Stimulated activated effector memory CD8-positive, alpha-beta T cell treated with anti-CD3 and anti-CD28 coated beads, Interleukin-12 subunit alpha, Interleukin-12 subunit beta, amount 100 ng/mL, for 72 hours (primary cell): ENCODE data around the gene CAMK2D.

Source experiments
- ATAC-seq: fragments of 150-1000 bp; cut with Tn5 transposase; 2 replicates; pipeline ENCODE4 v1.10.0; 2021
- DNase-seq, 2 donors: peaks; one replicate each; pipeline ENCODE4 v3.0.0; 2021 to 2022; ENCODE audit warnings: low spot score in 2 of 2
- H3K27ac Mint-ChIP-seq: one replicate; pipeline ENCODE4 v1.8.0; 2022; ENCODE audit warnings: mild to moderate bottlenecking, mixed read lengths
- H3K36me3 Mint-ChIP-seq: one replicate; pipeline ENCODE4 v1.8.0; 2022; ENCODE audit warnings: mild to moderate bottlenecking, mixed read lengths
- H3K4me1 Mint-ChIP-seq: one replicate; pipeline ENCODE4 v1.8.0; 2022; ENCODE audit warnings: mixed read lengths
- H3K4me3 Mint-ChIP-seq: one replicate; pipeline ENCODE4 v1.8.0; 2022; ENCODE audit warnings: mild to moderate bottlenecking, mixed read lengths
- H3K9me3 Mint-ChIP-seq: one replicate; pipeline ENCODE4 v1.8.0; 2022; ENCODE audit warnings: mixed read lengths

CAMK2D gene

GRCh38 chr4:113435893-113436292, 325.6 kb downstream of the CAMK2D start:
- Mint-ChIP-seq H3K4me1 (peaks cover 12% of the 10 kb centered on the region), H3K27ac (no peak overlapping the region), H3K4me3 (no peak overlapping the region), H3K9me3 (no peaks in the 10 kb centered on the region), H3K36me3 (no peaks in the 10 kb centered on the region)
- no peak for DNase-seq
- no peak for ATAC-seq

GRCh38 chr4:113434247-113434587, 327.3 kb downstream of the CAMK2D start:
- DNase-seq (no peak), ATAC-seq (no peak)
- Mint-ChIP-seq H3K36me3 (no peaks in the 10 kb centered on the region), H3K4me3 (no peak overlapping the region), H3K9me3 (no peaks in the 10 kb centered on the region), H3K27ac (no peak overlapping the region), H3K4me1 (peaks cover 12% of the 10 kb centered on the region)

GRCh38 chr4:113433536-113434246, 327.8 kb downstream of the CAMK2D start:
- Mint-ChIP-seq H3K9me3 (no peaks in the 10 kb centered on the region), H3K4me3 (no peak overlapping the region), H3K4me1 (peaks cover 12% of the 10 kb centered on the region), H3K36me3 (no peaks in the 10 kb centered on the region), H3K27ac (no peak overlapping the region)
- no peak for ATAC-seq
- DNase-seq: no peak

GRCh38 chr4:113433116-113433515, 328.4 kb downstream of the CAMK2D start:
- no peak overlapping the region for H3K4me3 Mint-ChIP-seq
- H3K27ac Mint-ChIP-seq: no peak overlapping the region
- no peaks in the 10 kb centered on the region for H3K9me3 Mint-ChIP-seq
- DNase-seq (no peak), ATAC-seq (no peak)
- peaks cover 12% of the 10 kb centered on the region for H3K4me1 Mint-ChIP-seq
- H3K36me3 Mint-ChIP-seq: no peaks in the 10 kb centered on the region

- DNase-seq (no peak), ATAC-seq (no peak)
- H3K27ac Mint-ChIP-seq: no peak overlapping the region
- H3K4me1 Mint-ChIP-seq: no peaks in the 10 kb centered on the region
- H3K36me3 Mint-ChIP-seq: no peaks in the 10 kb centered on the region
- no peak overlapping the region for H3K4me3 Mint-ChIP-seq
- peaks cover 18% of the 10 kb centered on the region for H3K9me3 Mint-ChIP-seq
These were observed 337.9 kb downstream of the CAMK2D start for GRCh38 chr4:113423631-113424030.

- ATAC-seq: no peak
- Mint-ChIP-seq H3K4me1 (no peaks in the 10 kb centered on the region), H3K27ac (no peak overlapping the region)
These were observed 340.6 kb downstream of the CAMK2D start for GRCh38 chr4:113420938-113421337.

GRCh38 chr4:113419631-113420030, 341.9 kb downstream of the CAMK2D start:
- peaks cover 21% of the 10 kb centered on the region for H3K9me3 Mint-ChIP-seq
- H3K4me1 Mint-ChIP-seq: no peaks in the 10 kb centered on the region

More at GRCh38 chr4:113420938-113421337, 340.6 kb downstream of the CAMK2D start:
- Mint-ChIP-seq H3K36me3 (no peaks in the 10 kb centered on the region), H3K9me3 (peaks cover 21% of the 10 kb centered on the region), H3K4me3 (no peak overlapping the region)
- DNase-seq: no peak

GRCh38 chr4:113411496-113411938, 350.0 kb downstream of the CAMK2D start:
- ATAC-seq: no peak
- Mint-ChIP-seq H3K36me3 (no peaks in the 10 kb centered on the region), H3K4me1 (no peaks in the 10 kb centered on the region), H3K4me3 (no peak overlapping the region), H3K27ac (no peak overlapping the region), H3K9me3 (no peaks in the 10 kb centered on the region)
- no peak for DNase-seq

More at GRCh38 chr4:113419631-113420030, 341.9 kb downstream of the CAMK2D start:
- no peaks in the 10 kb centered on the region for H3K36me3 Mint-ChIP-seq
- no peak for ATAC-seq
- DNase-seq: no peak
- no peak overlapping the region for H3K4me3 Mint-ChIP-seq
- H3K27ac Mint-ChIP-seq: no peak overlapping the region

GRCh38 chr4:113410686-113411085, 350.9 kb downstream of the CAMK2D start:
- no peak overlapping the region for H3K27ac Mint-ChIP-seq
- H3K4me3 Mint-ChIP-seq: no peak overlapping the region
- no peaks in the 10 kb centered on the region for H3K36me3 Mint-ChIP-seq

GRCh38 chr4:113409181-113409580, 352.4 kb downstream of the CAMK2D start:
- H3K9me3 Mint-ChIP-seq: no peaks in the 10 kb centered on the region
- no peak overlapping the region for H3K27ac Mint-ChIP-seq

More at GRCh38 chr4:113410686-113411085, 350.9 kb downstream of the CAMK2D start:
- Mint-ChIP-seq H3K4me1 (no peaks in the 10 kb centered on the region), H3K9me3 (no peaks in the 10 kb centered on the region)
- DNase-seq (no peak), ATAC-seq (no peak)

GRCh38 chr4:113407409-113407808, 354.1 kb downstream of the CAMK2D start:
- no peak for ATAC-seq
- Mint-ChIP-seq H3K36me3 (no peaks in the 10 kb centered on the region), H3K4me3 (no peak overlapping the region), H3K9me3 (no peaks in the 10 kb centered on the region), H3K4me1 (no peaks in the 10 kb centered on the region), H3K27ac (no peak overlapping the region)
- DNase-seq: no peak

More at GRCh38 chr4:113409181-113409580, 352.4 kb downstream of the CAMK2D start:
- no peaks in the 10 kb centered on the region for H3K4me1 Mint-ChIP-seq
- no peaks in the 10 kb centered on the region for H3K36me3 Mint-ChIP-seq
- DNase-seq (no peak), ATAC-seq (no peak)
- H3K4me3 Mint-ChIP-seq: no peak overlapping the region

GRCh38 chr4:113406723-113407016, 354.9 kb downstream of the CAMK2D start:
- Mint-ChIP-seq H3K4me1 (no peaks in the 10 kb centered on the region), H3K36me3 (no peaks in the 10 kb centered on the region), H3K4me3 (no peak overlapping the region), H3K27ac (no peak overlapping the region), H3K9me3 (no peaks in the 10 kb centered on the region)
- no peak for DNase-seq
- ATAC-seq: no peak

GRCh38 chr4:113405874-113406722, 355.4 kb downstream of the CAMK2D start:
- Mint-ChIP-seq H3K36me3 (no peaks in the 10 kb centered on the region), H3K27ac (no peak overlapping the region), H3K4me3 (no peak overlapping the region), H3K4me1 (no peaks in the 10 kb centered on the region), H3K9me3 (no peaks in the 10 kb centered on the region)
- no peak for DNase-seq
- ATAC-seq: no peak

- no peaks in the 10 kb centered on the region for H3K9me3 Mint-ChIP-seq
- H3K27ac Mint-ChIP-seq: no peak overlapping the region
- no peak for ATAC-seq
- no peak for DNase-seq
- no peaks in the 10 kb centered on the region for H3K36me3 Mint-ChIP-seq
- no peaks in the 10 kb centered on the region for H3K4me1 Mint-ChIP-seq
- H3K4me3 Mint-ChIP-seq: no peak overlapping the region
These were observed 356.7 kb downstream of the CAMK2D start for GRCh38 chr4:113404841-113405240.

- H3K4me1 Mint-ChIP-seq: no peaks in the 10 kb centered on the region
- no peaks in the 10 kb centered on the region for H3K36me3 Mint-ChIP-seq
- H3K4me3 Mint-ChIP-seq: no peak overlapping the region
- no peak for DNase-seq
- no peaks in the 10 kb centered on the region for H3K9me3 Mint-ChIP-seq
- no peak for ATAC-seq
- H3K27ac Mint-ChIP-seq: no peak overlapping the region
These were observed 357.4 kb downstream of the CAMK2D start for GRCh38 chr4:113404167-113404571.
